Omental fat pad (tissue), 4 donors: Measurements from ENCODE around the gene BET1. TPM values are rescaled to one million over a fixed set of nuclear protein-coding genes. Genes with fewer than 3 reads are reported as not detected.
A peak's percentile ranks its signal among the peaks of the same experiment; 100 is the strongest.

ENCODE experiments used
- ATAC-seq: fragments of 150-250 bp; one replicate; pipeline ENCODE4 v1.9.1; 2016; ENCODE audit warnings: mild to moderate bottlenecking, moderate library complexity; ENCODE audit not compliant: low FRiP score
- DNase-seq: peaks from one replicate; pipeline ENCODE4 v3.0.0-alpha.2; 2019; ENCODE audit warnings: low spot score
- total RNA-seq, 4 donors: library from RNA; depleted of rRNA; stranded (reverse); fragments of >200 nt; gene quantifications; one replicate each; pipeline ENCODE4 v1.1.0, GENCODE V29; 2016
- TF ChIP-seq, protein P1 (sequence below), 3 donors: fragments of 450-650 bp; IDR thresholded peaks; one replicate each; pipeline ENCODE4 v1.5.1; 2016 to 2017; ENCODE audit warnings: antibody characterized with exemption in 3 of 3, mild to moderate bottlenecking in 3 of 3, moderate library complexity in 2 of 3

The BET1 gene
- total RNA-seq, 4 donors from 2014 or later: 7.6 to 26.0 (median 22.4) TPM

DNA sequence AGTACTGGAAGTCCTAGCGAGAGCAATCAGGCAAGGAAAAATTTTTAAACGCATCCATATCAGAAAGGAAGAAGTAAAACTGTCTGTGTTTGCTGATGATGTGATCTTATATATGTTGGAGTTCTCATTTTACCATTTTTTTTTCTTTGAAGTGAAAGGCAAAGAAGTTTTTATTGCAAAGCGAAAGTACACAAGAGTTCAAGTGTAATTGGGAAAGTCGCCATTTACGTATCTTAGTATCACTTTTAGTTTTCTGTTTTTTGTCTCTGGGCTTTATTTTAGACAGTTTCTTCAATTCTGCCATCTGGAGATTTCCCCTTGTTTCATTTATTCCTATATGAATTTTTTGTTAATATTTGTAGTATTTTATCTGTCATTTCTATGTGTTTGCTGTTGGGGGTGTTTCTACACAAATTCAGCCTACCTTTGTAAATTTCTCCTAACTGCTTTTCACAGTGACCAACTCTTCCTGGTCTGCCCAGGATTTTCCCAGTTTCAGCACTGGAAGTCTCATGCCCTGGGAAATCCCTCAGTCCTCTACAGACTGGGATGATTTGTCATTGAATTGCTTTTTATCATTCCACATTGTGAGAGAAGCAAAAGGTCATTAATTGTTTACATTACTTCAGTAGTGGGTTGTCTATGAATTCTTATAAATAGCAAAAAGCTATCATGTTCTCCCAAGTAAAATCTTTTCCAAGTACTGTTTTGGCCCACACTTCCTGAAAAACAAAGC, 23.2 kb downstream of the BET1 start:
- TF ChIP-seq, protein P1, sequence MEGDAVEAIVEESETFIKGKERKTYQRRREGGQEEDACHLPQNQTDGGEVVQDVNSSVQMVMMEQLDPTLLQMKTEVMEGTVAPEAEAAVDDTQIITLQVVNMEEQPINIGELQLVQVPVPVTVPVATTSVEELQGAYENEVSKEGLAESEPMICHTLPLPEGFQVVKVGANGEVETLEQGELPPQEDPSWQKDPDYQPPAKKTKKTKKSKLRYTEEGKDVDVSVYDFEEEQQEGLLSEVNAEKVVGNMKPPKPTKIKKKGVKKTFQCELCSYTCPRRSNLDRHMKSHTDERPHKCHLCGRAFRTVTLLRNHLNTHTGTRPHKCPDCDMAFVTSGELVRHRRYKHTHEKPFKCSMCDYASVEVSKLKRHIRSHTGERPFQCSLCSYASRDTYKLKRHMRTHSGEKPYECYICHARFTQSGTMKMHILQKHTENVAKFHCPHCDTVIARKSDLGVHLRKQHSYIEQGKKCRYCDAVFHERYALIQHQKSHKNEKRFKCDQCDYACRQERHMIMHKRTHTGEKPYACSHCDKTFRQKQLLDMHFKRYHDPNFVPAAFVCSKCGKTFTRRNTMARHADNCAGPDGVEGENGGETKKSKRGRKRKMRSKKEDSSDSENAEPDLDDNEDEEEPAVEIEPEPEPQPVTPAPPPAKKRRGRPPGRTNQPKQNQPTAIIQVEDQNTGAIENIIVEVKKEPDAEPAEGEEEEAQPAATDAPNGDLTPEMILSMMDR (IDR thresholded peaks at IDR 0.05): no peak
- ATAC-seq (no peak), DNase-seq (no peak)

DNA sequence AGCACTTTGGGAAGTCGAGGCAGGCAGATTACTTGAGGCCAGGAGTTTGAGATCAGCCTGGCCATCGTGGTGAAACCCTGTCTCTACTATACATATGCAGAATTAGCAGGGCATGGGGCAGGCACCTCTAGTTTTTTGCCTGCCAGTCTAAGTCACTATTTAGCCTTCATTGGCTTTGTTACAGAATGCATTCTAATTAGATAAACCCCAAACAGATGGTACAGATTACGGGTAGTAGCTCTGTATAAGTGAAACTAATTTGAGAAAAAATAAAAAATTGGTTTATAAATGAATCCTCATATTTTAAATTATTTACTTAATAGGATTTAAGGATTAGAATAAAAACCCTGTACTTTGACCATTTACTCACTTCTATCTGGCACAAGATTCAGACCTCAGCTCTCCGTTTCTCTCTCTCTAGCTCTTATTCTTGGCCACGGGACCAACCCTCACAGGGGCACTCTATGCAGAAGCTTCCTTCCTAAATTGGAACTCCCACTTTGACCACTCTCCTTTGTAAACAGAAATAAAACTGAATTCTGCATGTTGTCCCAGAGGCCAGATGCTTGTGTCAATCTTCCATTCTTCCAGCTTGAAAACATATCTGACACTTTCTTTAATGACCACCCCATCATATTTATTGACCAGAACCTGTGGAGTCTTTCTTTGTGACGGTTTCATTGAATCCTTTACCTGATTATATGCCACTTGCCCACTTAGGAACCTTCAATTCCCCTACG, 26.8 kb downstream of the BET1 start:
- TF ChIP-seq, protein P1 (IDR thresholded peaks at IDR 0.05): no peak
- ATAC-seq (no peak), DNase-seq (no peak)

DNA sequence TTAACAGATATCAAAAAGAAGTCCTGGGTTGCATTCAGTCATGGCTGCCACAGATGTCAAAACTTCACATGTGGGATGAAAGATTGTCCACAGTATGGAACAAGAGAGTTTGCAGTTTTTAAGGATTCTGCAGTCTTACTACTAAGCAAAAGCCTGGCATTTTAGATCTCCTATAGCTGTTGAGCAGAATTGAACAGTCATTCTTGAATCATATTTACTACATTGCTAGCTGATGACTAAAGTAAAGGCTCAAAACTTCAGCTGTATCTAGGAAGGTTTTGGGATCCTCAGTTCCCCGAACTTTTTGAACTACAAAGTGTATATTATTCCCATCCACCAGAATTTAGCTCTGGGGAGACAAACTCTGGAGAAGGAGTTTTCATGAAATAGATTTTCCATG, 31.0 kb downstream of the BET1 start:
- TF ChIP-seq, protein P1 (IDR thresholded peaks at IDR 0.05): no peak
- DNase-seq (no peak), ATAC-seq (no peak)

DNA sequence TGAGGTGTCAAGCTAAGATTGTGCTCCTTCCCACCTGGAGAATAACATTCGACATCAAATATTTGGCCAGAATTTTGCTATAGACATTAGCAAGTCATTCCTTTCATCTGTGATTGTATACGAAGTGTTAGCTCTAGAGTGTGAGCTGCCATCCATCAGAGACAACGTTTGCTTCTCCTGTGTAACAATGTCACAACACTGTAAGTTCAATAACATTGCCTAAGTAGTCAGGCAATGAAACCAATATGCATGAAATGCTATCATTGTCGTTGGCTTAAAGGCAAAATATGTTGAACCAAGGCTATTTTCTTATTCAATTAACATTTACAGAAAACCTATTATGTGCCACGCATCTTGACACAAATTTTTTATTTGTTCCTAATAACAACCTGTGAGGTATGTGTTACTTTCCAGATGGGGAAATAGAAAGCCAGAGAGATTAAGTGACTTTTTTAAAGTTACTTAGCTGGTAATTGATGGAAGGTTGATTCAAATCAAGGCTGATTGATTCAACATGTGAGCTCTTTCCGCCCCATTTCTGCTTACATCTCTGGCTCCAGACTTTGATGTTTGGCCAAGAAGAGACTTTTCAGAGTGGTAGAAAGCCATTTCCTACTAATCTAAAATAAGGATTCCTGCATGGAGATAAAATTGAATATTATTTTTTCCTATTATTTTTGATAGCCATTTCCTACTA, 32.0 kb downstream of the BET1 start:
- ATAC-seq: no peak
- DNase-seq: no peak
- TF ChIP-seq, protein P1 (IDR thresholded peaks at IDR 0.05): no peak

DNA sequence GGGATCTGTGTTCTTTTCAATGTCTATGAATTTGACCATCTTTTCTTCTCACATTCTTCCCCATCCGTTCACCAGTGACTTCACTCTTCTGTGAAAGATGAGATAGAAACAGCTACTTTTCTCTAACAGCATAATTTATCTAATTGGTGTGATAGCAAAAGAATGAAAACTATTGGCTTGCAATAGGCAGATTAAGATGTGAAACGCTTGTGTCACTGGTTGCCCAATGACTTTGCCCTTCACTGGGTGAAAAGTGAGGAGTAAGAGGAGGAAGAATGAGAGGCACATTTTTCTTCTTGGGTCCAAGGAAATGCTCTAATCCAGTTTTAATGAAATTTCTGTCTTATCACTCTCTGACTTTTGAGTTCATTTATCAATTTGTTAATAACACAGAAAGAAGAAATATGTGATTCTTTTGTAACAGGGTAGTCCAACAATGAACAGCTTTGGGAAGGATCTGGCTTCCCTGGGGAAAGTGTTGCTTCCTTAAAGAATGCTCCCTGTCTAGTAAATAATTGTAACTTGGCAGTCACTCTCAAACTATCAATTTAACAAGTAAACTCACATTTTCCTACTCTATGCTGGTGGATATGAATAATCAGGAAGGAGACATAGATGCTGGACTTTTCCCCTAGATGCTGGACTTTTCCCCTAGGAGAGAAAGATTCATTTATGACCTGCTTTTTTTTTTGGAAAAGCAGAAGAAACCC, 35.1 kb downstream of the BET1 start:
- TF ChIP-seq, protein P1 (IDR thresholded peaks at IDR 0.05): no peak
- DNase-seq (no peak), ATAC-seq (peak; percentile 19)

DNA sequence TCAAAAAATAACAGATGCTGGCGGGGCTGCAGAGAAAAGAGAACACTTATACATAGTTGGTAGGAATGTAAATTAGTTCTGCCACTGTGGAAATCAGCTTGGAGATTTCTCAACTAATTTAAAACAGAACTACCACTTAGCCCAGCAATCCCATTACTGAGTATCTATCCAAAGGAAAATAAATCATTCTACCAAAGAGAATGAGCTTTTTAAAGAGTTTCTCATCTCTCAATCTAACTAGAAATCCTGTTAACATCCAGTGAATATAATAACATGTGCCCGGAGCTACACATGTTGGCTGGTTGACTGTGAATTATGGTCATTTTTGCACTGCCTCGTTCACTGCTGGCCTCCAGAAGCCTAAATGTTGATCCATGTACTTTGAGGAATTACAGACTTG, 39.3 kb downstream of the BET1 start:
- TF ChIP-seq, protein P1 (IDR thresholded peaks at IDR 0.05): no peak
- DNase-seq (no peak), ATAC-seq (no peak)
